ENCODE measurements around the gene GAB1. TPM values are rescaled to one million over a fixed set of nuclear protein-coding genes. Genes with fewer than 3 reads are reported as not detected.

The GAB1 gene
- total and polyA plus RNA-seq, 2 donors (not counting 1 experiment from before 2014, with no cell fraction given) = 4.7 to 10.8 TPM

GRCh38 chr4:143369552-143369951 lies 32.9 kb downstream of the GAB1 start:
- H3K4me2 ChIP-seq (replicated peaks; ENCODE audit: low read depth, low read length, poor library complexity, severe bottlenecking) = no peak overlapping the region
- H3K4me1 ChIP-seq (ENCODE audit: control insufficient read depth in 2 of 2, insufficient read depth in 2 of 2, low read length in 2 of 2) = peaks cover 14 to 19% of the 10 kb centered on the region in 2 donors
- ChIA-PET POLR2A (no interaction called here), CTCF (no interaction called here)
- peaks cover 0 to 5% (median 0%) of the 10 kb centered on the region in 3 donors for H3K9me3 ChIP-seq (ENCODE audit: control extremely low read depth in 1 of 3, control insufficient read depth in 2 of 3, insufficient read depth in 1 of 3, low read length in 2 of 3)
- intact Hi-C loops (cut with micrococcal nuclease) = no loop called here
- H3K4me3 ChIP-seq (ENCODE audit: control extremely low read depth in 1 of 5, extremely low read depth in 1 of 5, insufficient read depth in 1 of 5, low read depth in 2 of 5, low read length in 4 of 5) = no peak overlapping the region
- no peaks in the 10 kb centered on the region for H3K36me3 ChIP-seq (replicated peaks in 1 of 2; ENCODE audit: control extremely low read depth in 1 of 2, control insufficient read depth in 1 of 2, extremely low read depth in 1 of 2, insufficient read depth in 2 of 2, low read length in 1 of 2)
- WGBS (ENCODE audit: insufficient coverage) = 7% methylated on average over 3 of the region's 3 CpGs
- TF ChIP-seq, protein P1, sequence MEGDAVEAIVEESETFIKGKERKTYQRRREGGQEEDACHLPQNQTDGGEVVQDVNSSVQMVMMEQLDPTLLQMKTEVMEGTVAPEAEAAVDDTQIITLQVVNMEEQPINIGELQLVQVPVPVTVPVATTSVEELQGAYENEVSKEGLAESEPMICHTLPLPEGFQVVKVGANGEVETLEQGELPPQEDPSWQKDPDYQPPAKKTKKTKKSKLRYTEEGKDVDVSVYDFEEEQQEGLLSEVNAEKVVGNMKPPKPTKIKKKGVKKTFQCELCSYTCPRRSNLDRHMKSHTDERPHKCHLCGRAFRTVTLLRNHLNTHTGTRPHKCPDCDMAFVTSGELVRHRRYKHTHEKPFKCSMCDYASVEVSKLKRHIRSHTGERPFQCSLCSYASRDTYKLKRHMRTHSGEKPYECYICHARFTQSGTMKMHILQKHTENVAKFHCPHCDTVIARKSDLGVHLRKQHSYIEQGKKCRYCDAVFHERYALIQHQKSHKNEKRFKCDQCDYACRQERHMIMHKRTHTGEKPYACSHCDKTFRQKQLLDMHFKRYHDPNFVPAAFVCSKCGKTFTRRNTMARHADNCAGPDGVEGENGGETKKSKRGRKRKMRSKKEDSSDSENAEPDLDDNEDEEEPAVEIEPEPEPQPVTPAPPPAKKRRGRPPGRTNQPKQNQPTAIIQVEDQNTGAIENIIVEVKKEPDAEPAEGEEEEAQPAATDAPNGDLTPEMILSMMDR (IDR thresholded peaks at IDR 0.05) = no peak
- no peak for TF ChIP-seq EZH2 (IDR thresholded peaks at IDR 0.05; ENCODE audit: borderline replicate concordance, insufficient read depth, low read depth, low read length, poor library complexity, severe bottlenecking)
- Mint-ChIP-seq H3K4me3 (no peak overlapping the region), H3K9me3 (ENCODE audit: insufficient read depth) (peaks cover 4% of the 10 kb centered on the region), H3K4me1 (peaks cover 30% of the 10 kb centered on the region), H3K27ac (no peak overlapping the region), H3K27me3 (no peaks in the 10 kb centered on the region)
- H2AFZ ChIP-seq (ENCODE audit: insufficient read depth, low read depth, low read length, poor library complexity, severe bottlenecking) = no peak overlapping the region
- DNase-seq (no peak), ATAC-seq (ENCODE audit: low read depth) (no peak)
- no peaks in the 10 kb centered on the region for H4K20me1 ChIP-seq (ENCODE audit: control insufficient read depth, insufficient read depth, low read length, poor library complexity, severe bottlenecking)
- H3K79me2 ChIP-seq (ENCODE audit: control insufficient read depth, insufficient read depth, low read length) = peaks cover 60% of the 10 kb centered on the region
- H3K9ac ChIP-seq (ENCODE audit: low read length) = no peak overlapping the region
- H3K27ac ChIP-seq (ENCODE audit: low read length in 2 of 2) = no peak overlapping the region
- no peaks in the 10 kb centered on the region for H3K27me3 ChIP-seq (replicated peaks in 1 of 4; ENCODE audit: control extremely low read depth in 1 of 4, control insufficient read depth in 3 of 4, insufficient read depth in 4 of 4, low read length in 3 of 4)

GRCh38 chr4:143372093-143372915 lies 35.6 kb downstream of the GAB1 start:
- peak overlapping the region; percentile 68 for H3K27ac Mint-ChIP-seq
- ATAC-seq (ENCODE audit: low read depth) = no peak

More at GRCh38 chr4:143372093-143372915, 35.6 kb downstream of the GAB1 start:
- CTCF ChIA-PET = interaction anchor here (1.1 kb wide), 1 partner anchor 29 kb away, joined by 4 read pairs; no protein-coding TSS in a partner anchor
- Mint-ChIP-seq H3K9me3 (ENCODE audit: insufficient read depth) (peaks cover 2% of the 10 kb centered on the region), H3K4me1 (peaks cover 44% of the 10 kb centered on the region), H3K27me3 (no peaks in the 10 kb centered on the region), H3K4me3 (peak overlapping the region; percentile 8)
- H3K9me3 ChIP-seq (ENCODE audit: control extremely low read depth in 1 of 3, control insufficient read depth in 2 of 3, insufficient read depth in 1 of 3, low read length in 2 of 3) = no peaks in the 10 kb centered on the region
- peaks cover 36 to 39% of the 10 kb centered on the region in 2 donors for H3K4me1 ChIP-seq (ENCODE audit: control insufficient read depth in 2 of 2, insufficient read depth in 2 of 2, low read length in 2 of 2)
- TF ChIP-seq, protein P1 (IDR thresholded peaks at IDR 0.05) = no peak
- no peak for TF ChIP-seq EZH2 (IDR thresholded peaks at IDR 0.05; ENCODE audit: borderline replicate concordance, insufficient read depth, low read depth, low read length, poor library complexity, severe bottlenecking)
- no peak for DNase-seq
- peak overlapping the region; percentile 40 for H2AFZ ChIP-seq (ENCODE audit: insufficient read depth, low read depth, low read length, poor library complexity, severe bottlenecking)
- no CpG with 5 or more reads among the region's 1 CpG for WGBS (ENCODE audit: insufficient coverage)
- H3K27ac ChIP-seq (ENCODE audit: low read length in 2 of 2) = peak overlapping the region; percentile 34 to 44
- intact Hi-C loops (cut with micrococcal nuclease) = no loop called here
- H3K79me2 ChIP-seq (ENCODE audit: control insufficient read depth, insufficient read depth, low read length) = peaks cover 58% of the 10 kb centered on the region
- POLR2A ChIA-PET = interaction anchor here (1.8 kb wide), 1 partner anchor 35 kb away, joined by 6 read pairs; the partner anchor contains the start of gene GAB1
- peak overlapping the region; percentile 34 for H3K4me2 ChIP-seq (replicated peaks; ENCODE audit: low read depth, low read length, poor library complexity, severe bottlenecking)
- no peaks in the 10 kb centered on the region for H3K36me3 ChIP-seq (replicated peaks in 1 of 2; ENCODE audit: control extremely low read depth in 1 of 2, control insufficient read depth in 1 of 2, extremely low read depth in 1 of 2, insufficient read depth in 2 of 2, low read length in 1 of 2)
- H3K4me3 ChIP-seq (ENCODE audit: control extremely low read depth in 1 of 5, extremely low read depth in 1 of 5, insufficient read depth in 1 of 5, low read depth in 2 of 5, low read length in 4 of 5) = no peak overlapping the region
- H3K9ac ChIP-seq (ENCODE audit: low read length) = no peak overlapping the region
- no peaks in the 10 kb centered on the region for H4K20me1 ChIP-seq (ENCODE audit: control insufficient read depth, insufficient read depth, low read length, poor library complexity, severe bottlenecking)
- H3K27me3 ChIP-seq (replicated peaks in 1 of 4; ENCODE audit: control extremely low read depth in 1 of 4, control insufficient read depth in 3 of 4, insufficient read depth in 4 of 4, low read length in 3 of 4) = no peaks in the 10 kb centered on the region
